Stimulated activated CD4-positive, alpha-beta T cell treated with anti-CD3 and anti-CD28 coated beads, Interleukin-2, amount 100 ng/mL, for 4 hours (primary cell): Measurements from ENCODE around the gene TEDC1.

Experiments
- DNase-seq: peaks from one replicate; pipeline ENCODE4 v3.0.0-alpha.2; 2020; ENCODE audit warnings: low read depth

TEDC1 gene

DNA sequence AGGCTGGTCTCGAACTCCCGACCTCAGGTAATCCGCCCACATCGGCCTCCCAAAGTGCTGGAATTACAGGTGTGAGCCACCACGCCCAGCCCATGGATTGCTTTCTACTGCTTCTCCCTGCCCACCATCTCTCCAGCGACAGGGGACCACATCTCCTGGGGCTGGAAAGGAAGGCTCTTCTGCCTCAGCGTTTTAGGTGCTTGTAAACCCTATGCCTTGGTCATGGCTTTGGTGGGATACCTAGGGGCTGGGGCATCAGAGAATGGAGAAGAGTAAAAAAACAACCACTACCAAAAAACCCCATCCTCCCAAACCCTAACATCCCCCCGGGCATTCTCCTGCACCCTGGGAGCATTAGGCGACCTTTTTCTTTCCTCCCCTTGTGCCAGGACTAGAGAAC lies 34.3 kb downstream of the TEDC1 start:
- no peak for DNase-seq

DNA sequence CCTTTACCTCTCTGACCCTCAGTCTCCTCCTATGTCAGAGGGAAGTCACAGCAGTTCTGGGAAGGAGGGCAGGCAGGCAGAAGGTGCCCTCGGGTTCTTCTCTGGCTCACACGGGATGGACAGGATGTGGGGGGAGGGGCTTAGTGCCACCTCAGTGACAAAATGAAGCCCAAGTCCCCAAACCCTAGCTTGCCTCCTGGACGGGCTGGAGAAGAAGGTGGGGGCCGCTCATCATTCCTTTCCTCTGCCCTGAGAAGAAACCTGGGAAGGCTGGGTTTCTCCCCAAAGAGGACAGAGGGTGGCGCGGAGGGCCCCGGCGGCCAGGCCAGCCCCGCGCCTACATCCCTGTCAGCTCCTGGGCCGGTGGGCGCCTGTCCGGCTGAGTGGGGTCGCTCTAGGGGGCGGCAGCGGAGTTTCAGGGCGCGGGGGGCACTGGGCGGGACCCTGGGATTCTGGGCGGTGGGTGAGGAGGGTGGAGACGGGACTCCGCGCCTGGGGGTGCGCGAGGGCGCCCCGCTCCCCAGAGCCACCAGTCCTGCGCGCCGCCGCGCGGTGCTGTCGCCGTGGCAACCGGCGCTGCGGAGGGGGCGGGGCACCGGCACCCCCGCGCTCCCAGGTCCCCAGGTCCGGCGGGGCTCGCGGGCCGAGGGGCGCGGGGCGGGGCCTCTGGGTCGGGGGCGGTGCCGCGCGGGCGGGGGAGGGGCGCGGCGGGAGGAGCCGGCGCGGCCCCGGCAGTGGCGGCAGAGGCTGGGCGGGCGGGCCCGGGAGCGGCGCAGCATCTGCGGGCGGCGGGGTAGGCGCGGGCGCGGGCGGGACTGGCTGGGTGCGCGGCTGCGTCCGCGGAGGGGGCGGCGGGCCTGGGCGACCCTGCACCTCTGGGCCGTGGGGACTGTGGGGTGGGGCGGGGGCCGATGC lies 35.1 kb downstream of the TEDC1 start, which contains the start of gene TMEM121:
TMEM121 (plus strand) TSS at position 723 of the 915 bp plus-strand sequence. CDS start 2,252 bp downstream, outside the sequence.
- DNase-seq = peak; percentile 22

DNA sequence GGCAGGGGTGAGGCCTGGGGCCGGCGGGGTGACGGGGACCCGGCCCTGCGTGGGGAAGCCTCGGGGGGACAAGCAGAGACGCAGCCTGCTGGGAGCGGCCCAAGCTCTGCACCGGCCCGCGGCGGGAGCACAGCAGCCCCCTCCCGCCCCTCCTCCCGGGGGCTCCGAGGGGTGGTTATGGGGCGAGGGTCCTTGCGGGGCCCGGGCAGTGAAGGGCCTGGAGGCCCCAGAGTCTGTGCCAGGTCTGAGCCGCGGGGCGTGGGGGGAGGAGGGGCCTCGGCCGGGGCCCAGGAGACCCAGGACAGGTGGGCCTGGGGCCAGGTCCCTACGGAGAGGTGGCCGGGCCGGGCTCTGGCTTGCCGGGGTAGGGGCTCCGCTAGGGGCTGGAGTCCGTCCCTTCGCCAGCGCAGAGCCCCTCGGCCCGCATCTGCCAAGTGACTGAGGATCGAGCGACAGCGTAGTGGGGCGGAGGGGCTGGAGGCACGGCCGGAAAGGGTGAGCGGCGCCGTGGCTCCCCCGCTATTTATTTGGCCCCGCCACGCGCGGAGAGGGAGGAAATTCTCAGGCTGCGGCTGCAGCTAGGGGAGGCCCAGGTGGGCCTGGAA lies 35.8 kb downstream of the TEDC1 start:
- DNase-seq = no peak

DNA sequence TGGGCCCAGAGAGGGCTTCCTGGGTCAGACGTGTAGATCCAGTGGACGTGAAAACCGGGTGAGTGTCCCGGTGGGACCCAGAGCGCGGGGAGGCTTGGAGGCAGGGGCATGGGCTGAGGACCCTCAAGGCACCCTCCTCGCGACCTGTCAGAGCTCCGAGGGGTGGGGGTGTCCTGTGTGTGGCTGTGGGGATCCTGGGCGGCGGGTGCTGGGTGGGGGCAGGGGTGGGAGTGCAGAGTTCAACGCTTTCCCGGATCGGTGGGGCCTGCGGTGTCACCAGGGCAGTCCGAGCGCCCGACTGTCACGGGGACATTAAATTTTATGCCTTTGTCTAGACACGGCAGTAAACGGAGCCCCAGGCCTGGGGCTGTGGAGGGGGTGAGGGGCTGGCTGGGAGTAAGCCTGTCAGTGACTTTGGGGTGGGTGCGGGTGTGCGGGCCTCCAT lies 36.4 kb downstream of the TEDC1 start:
- no peak for DNase-seq

DNA sequence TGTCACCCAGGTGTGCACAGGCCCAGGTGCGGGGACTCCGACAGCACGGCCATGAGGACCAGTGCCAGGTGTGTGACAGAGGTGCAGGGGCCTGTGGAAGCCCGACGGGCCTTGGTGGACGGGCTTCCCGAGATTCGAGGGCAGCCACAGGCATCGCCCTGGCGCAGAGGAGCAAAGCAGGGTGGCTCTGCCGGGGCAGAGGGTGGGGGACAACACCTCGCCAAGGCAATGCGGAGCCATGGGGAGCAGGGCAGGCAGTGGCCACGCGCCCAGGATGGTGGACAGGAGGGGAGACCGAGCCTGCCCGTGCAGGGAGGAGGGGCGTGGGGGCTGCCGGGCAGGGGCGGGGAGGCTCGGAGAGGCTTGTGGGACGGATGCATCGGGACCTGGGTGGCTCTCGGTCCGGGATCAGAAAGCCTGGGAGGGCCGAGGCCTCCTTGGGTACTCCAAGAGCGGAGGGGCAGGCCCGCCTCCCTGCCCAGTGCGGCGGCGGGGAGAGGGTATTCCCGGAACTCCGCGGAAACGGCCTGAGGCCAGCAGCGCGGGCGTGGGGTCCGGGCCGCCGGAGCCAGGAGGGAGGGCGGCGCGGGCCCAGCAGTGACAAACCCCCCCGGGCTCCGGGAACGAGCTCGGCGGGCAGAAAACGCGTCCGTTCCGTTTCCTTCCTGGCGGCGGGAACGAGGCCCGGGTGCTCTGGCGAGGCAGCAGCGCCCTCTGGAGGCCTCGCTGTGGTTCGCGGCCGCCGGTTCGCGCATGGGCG lies 37.0 kb downstream of the TEDC1 start:
- DNase-seq = peak; percentile 68

DNA sequence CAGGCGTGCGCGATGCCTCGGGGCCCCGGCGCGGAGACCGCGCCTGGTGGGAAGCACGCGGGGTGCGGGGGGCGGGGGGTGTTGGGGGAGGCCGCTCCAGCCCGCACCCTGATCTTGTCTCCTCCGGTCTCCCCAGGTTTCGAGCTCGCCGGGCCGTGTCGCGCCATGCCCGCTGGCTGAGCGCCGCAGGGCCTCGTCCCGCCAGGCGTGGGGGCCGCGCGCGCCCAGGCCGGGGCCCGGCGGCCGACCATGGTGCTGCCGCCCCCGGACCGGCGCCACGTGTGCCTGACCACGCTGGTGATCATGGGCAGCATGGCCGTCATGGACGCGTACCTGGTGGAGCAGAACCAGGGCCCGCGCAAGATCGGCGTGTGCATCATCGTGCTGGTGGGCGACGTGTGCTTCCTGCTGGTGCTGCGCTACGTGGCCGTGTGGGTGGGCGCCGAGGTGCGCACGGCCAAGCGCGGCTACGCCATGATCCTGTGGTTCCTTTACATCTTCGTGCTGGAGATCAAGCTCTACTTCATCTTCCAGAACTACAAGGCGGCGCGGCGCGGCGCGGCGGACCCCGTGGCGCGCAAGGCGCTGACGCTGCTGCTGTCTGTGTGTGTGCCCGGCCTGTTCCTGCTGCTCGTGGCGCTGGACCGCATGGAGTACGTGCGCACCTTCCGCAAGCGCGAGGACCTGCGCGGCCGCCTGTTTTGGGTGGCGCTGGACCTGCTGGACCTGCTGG lies 37.7 kb downstream of the TEDC1 start:
- peak; percentile 66 for DNase-seq

DNA sequence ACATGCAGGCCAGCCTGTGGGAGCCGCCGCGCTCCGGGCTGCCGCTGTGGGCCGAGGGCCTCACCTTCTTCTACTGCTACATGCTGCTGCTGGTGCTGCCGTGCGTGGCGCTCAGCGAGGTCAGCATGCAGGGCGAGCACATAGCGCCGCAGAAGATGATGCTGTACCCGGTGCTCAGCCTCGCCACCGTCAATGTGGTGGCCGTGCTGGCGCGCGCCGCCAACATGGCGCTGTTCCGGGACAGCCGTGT lies 38.2 kb downstream of the TEDC1 start:
- no peak for DNase-seq

DNA sequence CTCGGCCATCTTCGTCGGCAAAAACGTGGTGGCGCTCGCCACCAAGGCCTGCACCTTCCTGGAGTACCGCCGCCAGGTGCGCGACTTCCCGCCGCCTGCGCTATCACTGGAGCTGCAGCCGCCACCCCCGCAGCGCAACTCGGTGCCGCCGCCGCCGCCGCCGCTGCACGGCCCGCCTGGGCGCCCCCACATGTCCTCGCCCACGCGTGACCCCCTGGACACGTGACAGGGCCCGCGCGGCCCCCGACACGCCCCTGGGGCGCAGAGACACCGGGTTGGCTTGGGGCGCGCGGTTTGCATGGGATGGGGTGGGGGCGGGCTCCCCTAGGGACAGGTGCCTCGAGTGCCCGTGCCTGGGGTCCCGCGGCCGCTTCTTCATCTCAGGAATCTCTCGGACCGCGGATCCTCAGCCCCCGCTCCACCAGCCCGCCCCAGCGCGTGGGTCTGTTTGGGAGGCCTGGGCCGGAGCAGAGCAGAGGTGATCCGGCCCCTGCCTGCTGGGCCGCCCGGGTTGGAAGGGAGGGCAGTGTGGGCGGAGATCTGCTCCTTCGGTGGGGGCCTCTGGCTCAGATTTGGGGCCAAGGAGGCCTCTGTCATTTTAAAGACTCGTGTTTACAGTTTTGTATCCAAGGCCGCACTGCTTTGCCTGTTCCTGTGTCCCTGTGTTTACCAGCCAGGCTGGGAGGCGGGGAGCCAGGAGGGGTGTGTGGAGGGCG lies 38.7 kb downstream of the TEDC1 start:
- DNase-seq = peak; percentile 45

DNA sequence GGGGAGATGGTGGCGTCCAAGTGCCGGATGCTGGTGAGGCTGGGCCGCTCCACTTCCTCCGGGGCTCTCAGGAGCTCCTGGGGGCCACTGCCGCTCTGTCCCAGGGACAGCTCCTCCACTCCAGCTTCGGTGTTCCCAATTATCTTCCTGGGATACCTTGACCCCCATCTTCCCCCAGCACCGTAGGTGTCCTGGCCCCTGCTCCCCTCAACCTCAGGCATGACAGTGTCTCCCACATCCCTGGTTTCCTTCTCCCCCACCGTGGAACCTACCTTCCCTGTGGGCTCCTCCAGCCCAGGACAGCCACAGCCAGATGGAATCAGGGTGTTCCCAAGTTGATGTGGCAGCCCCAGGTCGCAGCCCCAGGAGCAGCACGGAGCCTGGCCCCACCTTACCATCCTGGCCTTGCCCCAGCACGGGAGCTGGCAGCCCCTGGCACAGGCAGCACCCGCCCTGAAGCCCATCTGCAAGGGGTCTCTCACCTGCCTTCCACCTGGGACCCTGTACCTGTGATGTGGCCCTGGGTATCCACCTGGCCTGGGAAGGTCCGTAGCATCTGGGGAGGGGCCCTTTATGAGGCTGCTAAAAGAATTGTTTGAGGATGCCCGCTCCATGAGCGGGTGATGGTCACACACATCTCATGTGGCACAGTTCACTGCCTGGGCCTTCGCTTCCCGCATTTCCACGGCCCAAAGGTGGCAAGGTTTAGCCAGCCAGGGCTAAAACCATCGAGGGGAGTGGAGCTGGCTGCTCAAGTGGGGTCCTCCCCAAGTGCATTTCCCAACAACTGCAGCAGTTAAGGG lies 39.4 kb downstream of the TEDC1 start:
- no peak for DNase-seq

DNA sequence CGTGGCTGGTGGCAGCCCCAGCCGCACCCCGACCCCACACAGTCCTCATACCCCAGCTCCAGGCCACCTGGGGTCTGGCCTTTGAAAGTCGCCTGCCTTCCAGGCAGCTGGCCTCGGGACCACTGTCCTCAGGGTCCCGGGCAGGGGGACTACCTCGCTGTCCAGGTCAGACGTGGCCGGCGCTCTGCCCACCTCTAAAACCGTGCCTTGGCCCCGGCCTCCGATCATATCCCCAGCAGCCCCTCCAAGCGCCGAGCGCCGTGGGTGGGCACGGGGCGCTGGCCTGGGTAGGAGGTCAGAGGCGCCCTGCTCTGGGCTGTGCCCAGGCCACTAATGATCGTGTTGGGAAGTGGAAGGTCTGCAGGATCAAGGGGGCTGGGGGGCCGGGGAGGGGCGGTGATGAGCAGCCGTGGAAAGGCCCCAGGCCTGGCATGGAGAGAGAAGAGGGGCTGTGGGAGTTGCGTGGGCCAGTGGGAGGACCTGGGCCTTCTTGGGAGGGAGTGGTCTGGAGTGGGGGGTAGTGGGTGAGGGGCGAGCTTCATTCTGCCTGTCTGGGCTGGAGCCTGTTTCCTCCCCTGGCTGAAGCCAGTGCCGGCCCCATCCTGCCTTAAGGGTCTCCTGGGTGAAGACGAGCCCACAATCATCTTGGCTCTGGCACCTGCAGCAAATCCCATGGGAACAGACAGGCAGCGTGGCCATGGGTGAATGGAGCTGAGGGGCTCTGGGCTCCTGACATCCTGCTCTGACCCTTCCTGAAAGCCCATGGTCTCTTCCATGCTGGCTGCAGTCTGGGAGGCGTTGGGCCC lies 40.2 kb downstream of the TEDC1 start:
- no peak for DNase-seq

DNA sequence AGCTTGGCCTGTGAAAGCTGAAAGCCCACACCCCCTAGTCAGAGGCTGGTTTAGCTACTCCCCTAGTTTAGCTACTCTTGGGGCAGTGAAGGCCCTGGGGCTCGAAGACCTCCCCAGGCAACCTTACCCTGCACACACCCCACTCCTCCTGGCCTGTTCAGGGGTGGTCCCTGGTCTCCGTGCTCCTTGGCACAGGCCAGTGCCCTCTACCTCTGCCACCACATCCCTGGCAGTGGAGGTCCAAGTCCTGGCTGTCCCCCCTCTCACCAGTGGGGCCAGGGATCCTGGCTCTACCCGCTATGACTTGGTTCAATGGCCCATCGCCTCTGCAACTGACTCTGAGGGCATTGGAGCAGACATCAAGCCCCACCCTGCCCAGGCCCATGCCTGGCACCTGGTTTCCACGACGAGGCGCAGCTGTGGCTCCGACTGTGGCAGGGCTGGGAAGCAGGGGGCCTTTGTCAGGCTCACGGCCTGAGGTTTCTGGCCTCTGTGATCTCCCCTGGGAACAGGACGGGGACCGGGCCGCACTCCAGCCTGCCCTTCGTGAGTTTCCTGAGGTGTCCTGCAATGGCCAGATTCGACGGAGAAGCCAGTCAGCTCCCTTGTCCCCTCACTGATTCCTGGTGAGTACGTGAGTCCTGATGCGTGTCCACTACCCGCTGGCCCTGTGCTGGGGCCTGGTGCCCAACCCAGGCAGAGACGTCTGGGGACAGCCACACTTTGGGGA lies 41.0 kb downstream of the TEDC1 start:
- DNase-seq = no peak

DNA sequence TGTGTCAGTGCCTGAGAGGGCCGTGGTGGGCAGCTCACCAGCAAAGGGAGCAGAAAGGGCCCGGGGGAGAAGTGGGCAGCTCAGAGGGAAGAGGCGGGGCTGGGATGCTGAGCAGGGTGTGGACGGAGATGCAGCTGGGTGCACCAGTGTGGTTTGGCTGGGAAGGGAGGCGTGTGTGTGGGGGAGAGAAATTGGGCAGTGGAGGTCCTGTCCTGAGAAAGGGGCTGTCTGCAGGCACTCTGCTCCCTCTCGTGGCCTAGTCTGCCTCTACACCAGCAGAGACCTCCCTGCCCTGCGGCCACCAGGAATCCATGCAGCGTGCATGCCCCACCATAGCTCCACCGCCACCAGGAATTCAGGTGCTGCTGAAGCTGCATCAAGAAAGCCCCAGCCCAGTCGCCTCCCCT lies 41.7 kb downstream of the TEDC1 start:
- no peak for DNase-seq

DNA sequence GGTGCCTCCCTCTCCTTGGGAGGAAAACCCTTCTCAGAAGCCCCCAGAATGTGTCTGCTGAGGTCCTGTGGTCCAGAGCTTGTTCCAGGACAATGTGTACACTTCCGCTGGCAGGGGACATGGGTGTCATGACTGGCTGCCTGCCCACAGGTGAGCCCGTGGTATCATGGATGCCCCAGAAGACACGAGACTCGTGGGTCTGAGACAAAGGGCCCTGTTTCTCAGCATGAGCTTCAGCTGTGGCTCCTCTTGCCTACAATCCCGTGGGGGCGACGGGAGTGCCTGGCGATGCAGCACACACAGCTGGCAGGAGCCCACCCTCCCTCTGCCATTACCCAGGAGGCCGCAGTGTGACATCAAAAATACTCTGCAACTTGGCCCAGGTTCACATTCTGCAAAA lies 42.3 kb downstream of the TEDC1 start:
- no peak for DNase-seq

DNA sequence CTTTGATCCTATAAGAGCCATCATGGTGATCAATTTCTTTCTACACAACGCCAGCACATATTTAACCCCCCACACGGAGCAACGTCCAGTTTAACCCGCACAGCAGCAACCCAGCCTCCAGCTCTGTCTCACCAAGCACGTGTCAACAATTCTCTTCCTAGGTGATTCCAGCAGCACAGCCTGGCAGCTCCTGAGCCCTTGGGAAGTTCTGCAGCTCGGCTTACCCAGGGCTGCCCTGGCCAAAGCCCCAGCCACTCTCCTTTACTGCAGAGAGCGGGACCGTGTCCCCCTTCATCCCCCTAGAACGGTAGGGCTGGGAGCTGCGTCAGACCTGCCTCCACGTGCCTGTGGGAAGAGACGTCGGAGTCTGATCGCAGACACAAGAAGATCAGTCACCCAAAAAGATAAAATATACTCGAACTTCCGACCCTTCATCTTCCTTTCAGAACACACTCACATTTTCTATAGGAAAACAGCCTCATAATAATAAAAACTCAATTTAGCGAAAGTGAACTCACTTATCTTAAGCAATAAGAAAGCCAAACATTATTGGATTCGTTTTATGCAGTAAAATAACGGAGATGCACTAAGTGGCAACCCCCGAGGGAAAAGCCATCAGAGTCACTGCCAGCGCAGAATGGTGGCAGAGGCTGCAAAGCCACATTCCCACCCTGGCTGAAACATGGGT lies 42.9 kb downstream of the TEDC1 start:
- no peak for DNase-seq

DNA sequence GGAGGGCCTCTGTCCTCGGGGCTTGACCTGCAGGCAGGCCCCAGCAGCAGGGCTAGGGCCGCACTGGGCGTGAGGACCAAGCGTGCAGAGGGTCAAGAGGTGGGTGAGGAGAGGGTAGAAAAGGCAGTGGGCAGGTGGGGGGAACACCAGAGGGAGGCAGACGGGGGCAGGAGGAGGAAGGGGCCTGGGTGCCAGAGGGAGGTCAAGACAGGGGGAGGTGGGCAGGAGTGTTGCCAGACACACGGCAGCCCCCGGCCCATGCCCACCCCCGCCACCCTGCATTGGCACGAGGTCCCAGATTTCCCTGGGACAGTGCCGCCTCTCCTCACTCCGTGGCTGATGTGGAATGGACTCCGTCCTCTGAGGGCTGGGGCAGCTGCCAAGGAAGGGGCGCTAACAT lies 43.5 kb downstream of the TEDC1 start:
- no peak for DNase-seq

DNA sequence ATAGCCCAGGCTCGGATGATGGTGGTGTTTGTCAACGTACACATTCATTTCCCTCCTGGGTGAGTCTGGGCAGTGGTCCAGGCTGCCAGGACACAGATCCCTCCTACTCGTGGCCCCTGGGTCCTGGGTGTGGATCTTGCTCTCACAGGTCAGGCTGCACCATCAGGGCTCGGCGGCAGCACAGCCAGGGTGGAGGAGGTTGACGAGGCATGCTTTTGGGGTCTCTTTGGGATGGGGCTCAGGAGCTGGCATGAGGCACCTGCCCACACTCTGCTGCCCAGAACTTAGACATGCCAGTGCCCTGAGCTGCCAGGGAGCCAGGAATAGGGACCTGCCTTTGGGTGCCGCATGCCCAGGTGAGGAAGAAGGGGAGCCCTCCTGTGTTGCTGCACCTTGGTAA lies 45.0 kb downstream of the TEDC1 start:
- DNase-seq = no peak

DNA sequence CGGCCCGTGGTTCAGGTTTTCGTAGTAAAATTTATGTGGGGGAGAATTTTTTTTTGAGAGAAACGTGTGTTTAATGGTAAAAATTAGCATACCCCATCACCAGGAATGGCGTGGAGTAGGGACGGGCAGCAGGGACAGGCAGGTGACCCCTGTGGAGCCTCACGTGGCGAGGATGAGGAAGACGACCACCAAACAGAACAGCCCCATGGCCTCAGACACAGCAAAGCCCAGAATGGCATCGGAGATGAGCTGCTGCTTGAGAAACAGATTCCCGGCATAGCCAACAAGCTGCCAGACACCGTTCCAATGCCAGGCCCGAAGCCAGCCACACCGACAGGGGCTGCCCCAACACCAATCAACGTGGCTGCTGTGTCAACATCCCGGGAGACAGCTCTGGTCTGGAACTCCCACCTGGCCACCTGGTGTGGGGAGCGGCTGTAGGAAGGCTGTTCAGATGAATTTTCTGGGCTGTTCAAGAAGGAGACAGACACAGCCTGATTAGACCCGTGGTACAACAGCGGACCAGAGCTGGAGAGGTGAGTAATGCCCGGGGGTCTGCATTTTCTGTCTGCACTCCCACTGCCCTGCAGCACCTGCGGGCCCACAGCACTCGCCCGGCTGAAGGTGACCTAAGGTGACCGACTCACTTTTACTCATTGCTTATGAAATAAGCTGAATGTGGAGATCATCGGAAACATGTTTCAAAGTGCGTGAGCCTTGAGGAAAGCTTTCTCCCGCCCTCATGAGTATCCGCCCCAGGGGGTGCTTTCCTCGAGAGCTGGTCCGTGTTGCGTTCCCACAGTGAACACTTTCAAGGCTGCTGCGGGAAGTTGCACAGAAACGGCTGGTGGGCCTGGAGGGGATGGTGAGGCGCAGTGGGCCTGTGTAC lies 45.9 kb downstream of the TEDC1 start:
- DNase-seq = no peak
